GM10266 (cell line): Measurements from ENCODE around the gene RNF217.
"Not testable (repeated sequence)": the region's sequence is repeated elsewhere in the genome, so short reads cannot be mapped to it uniquely, and the experiment has no call there.

ENCODE experiments used
- DNase-seq: peaks from one replicate; pipeline ENCODE4 v3.0.0; 2012; ENCODE audit errors: extremely low spot score
- TF ChIP-seq, protein P1 (sequence below): IDR thresholded peaks from 2 replicates; pipeline ENCODE4 v1.5.1; 2012; ENCODE audit warnings: mild to moderate bottlenecking, low read depth; ENCODE audit not compliant: control insufficient read depth, insufficient read depth; ENCODE audit errors: missing control alignments

The RNF217 gene, protein sequence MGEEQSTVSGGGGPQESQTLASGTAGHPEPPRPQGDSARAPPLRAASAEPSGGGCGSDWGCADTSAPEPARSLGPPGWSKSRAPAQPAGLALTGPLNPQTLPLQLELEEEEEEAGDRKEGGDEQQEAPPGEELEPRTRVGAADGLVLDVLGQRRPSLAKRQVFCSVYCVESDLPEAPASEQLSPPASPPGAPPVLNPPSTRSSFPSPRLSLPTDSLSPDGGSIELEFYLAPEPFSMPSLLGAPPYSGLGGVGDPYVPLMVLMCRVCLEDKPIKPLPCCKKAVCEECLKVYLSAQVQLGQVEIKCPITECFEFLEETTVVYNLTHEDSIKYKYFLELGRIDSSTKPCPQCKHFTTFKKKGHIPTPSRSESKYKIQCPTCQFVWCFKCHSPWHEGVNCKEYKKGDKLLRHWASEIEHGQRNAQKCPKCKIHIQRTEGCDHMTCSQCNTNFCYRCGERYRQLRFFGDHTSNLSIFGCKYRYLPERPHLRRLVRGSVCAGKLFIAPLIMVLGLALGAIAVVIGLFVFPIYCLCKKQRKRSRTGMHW

DNA sequence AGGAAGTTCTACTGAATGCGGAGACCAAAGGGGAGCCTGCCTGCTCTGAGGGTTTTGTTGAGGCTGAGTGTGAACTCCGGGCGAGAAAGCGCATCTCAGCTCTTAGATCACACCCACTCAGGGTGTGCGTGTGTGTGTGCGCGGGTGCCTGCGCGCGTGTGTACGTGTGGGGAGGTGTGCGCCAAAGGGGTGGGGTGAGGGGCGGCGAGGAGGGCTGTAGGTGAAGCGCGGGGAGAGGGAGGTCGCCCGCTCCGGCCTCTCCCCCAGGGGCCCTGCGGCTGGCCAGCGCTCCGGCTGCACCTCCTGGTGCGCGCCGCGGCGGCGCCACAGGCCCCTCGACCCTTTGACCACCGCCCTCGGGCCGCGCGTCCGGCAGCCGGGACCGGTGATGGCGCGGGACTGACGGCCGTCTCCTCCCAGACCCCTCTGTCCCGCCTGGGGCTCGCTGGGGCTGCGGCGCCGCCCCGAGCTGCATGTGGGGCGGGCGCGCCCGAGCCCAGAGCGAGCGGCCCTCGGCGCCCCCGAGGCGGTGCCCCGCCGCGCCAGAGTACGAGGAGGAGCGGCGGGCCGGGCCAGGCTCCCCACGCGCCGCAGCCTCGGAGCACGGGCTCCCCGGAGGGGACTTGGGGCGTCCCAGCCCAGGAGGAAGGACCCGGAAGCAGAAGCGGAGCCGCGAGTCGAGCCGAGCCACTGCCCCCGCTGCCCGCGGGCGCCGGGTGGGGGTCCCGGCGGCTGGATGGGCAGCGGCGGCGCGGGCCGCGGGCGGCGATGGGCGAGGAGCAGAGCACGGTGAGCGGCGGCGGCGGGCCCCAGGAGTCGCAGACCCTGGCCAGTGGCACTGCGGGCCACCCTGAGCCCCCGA, at the start of gene RNF217:
Gene RNF217, plus strand, starts transcription at position 661 of the 862 bp plus-strand sequence. Its CDS starts 108 bp downstream, at position 769.
- TF ChIP-seq, protein P1, sequence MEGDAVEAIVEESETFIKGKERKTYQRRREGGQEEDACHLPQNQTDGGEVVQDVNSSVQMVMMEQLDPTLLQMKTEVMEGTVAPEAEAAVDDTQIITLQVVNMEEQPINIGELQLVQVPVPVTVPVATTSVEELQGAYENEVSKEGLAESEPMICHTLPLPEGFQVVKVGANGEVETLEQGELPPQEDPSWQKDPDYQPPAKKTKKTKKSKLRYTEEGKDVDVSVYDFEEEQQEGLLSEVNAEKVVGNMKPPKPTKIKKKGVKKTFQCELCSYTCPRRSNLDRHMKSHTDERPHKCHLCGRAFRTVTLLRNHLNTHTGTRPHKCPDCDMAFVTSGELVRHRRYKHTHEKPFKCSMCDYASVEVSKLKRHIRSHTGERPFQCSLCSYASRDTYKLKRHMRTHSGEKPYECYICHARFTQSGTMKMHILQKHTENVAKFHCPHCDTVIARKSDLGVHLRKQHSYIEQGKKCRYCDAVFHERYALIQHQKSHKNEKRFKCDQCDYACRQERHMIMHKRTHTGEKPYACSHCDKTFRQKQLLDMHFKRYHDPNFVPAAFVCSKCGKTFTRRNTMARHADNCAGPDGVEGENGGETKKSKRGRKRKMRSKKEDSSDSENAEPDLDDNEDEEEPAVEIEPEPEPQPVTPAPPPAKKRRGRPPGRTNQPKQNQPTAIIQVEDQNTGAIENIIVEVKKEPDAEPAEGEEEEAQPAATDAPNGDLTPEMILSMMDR = no peak
- peak; percentile 33 for DNase-seq

DNA sequence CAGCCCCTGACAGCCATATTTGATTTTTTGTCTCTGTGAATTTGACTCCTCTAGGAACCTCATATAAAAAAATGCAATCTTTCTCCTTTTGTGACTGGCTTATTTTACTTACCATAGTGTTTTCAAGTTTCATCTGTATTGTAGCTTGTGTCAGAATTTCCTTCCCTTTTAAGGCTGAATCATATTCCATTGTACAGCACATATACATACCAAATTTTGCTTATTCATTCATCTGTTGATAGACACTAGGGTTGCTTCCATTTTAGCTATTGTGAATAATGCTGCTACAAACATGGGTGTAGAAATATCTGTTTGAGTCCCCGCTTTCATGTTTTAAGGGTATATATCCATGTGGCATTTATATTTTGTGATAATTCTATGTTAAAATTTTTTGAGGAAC, 49.2 kb upstream of the RNF217 start:
- no peak for DNase-seq
- TF ChIP-seq, protein P1 = no peak

DNA sequence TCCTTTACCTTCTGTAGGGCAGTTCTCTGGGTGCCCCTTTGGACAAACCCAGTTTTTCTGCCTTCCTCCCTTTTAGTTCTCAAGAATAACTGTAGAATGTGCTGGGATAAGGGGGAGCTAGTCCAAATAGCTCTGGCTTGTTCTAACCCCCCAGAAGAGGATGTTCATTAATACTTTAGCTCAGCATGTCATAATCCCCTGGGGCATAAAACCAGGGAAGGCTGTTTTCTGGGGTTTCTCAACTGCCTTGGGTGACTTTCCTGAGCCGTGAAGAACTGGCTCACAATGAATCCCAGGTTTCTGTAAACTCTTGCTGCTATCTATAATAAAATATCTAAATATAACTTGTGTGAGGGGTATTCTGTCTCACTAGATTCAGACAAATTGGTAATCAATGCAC, 44.5 kb upstream of the RNF217 start:
- TF ChIP-seq, protein P1 = no peak
- no peak for DNase-seq

DNA sequence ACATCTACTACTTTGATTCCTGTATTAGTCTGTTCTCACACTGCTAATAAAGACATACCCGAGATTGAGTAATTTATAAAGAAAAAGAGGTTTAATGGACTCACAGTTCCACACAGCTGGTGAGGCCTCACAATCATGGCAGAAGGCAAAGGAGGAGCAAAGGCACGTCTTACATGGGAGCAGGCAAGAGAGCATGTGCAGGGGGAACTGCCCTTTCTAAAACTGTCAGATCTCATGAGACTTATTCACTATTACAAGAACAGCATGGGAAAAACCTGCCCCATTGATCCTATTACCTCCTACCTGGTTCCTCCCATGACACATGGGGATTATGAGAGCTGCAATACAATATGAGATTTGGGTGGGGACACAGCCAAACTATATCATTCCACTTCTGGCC, 42.5 kb upstream of the RNF217 start:
- not testable (repeated sequence) for DNase-seq

DNA sequence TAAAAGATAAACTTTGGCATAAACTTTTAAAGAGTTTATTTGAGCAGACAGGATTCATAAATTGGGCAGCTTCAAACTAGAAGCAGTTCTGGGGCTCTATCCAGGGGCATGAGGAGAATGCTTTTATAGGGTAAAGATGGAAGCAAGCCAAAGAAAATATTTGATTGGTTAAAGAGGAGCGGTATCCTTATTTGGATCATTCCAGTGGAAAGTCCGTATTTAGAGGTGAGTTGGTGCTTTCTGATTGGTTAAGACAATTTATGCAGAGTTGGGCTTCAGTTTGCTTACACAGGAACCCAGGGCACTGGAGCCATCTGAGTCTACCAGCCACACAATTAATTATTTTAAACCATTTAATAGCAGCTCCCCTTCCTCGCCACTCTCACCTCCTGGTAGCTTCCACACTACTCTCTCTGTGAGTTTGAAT, 37.9 kb upstream of the RNF217 start:
- DNase-seq = no peak
- TF ChIP-seq, protein P1 = no peak

DNA sequence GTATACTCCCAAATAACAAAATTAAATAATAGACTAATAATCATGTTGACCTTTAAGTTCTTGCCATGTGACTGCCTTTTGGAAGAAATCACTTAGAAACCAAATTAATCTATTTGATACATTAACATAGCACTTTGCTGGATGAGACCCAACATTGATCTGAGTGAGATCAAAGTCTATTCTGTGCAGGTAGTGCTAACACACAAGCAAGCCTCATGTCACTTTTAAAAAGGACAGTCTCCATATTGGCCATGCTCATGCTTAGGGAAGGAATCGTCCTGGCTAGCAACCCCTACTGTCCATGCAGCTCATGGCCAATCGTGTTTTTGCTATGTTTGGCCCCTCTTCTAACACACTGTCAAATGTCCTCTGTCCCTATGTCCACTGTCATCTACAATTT, 35.8 kb upstream of the RNF217 start:
- TF ChIP-seq, protein P1 = no peak
- DNase-seq = no peak

DNA sequence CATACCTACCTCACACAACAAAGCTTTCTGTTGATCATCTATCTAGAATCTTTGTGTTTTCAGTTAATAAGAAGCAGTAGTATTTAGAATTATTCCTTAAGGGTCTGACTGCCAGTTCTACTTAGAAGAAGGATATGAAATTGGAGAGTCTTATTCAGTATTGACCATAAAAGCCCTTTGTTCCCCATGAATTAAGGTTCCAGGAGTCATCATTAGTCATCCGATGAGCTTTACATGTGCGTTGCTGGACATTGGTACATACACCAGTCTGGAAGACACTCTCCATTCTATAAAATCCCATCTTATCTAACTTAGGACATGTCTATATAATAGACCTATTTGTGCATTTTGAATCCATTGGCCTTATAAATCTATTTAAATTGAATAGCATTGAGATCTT, 34.4 kb upstream of the RNF217 start:
- TF ChIP-seq, protein P1 = no peak
- no peak for DNase-seq
